Kidney epithelial cell (primary cell): ENCODE measurements around the gene KIRREL1. TPM values are rescaled to one million over a fixed set of nuclear protein-coding genes. Genes with fewer than 3 reads are reported as not detected.

Experiments used
- DNase-seq: peaks from one replicate; pipeline ENCODE4 v3.0.0-alpha.2; 2010; ENCODE audit warnings: low read depth
- H3K27me3 ChIP-seq: 2 replicates; pipeline ENCODE4 v1.6.0; 2011; ENCODE audit warnings: low read length; ENCODE audit not compliant: control insufficient read depth, insufficient read depth
- H3K36me3 ChIP-seq: 2 replicates; pipeline ENCODE4 v1.5.1; 2011; ENCODE audit warnings: low read length; ENCODE audit not compliant: control insufficient read depth, insufficient read depth
- H3K4me3 ChIP-seq: 2 replicates; pipeline ENCODE4 v1.5.1; 2011; ENCODE audit warnings: low read depth, mild to moderate bottlenecking, control low read depth, low read length
- total RNA-seq: library from RNA; depleted of rRNA; stranded (reverse); fragments of >200 nt; gene quantifications from 2 replicates; pipeline ENCODE4 v1.2.3, GENCODE V29; 2015
- TF ChIP-seq, protein P1 (sequence below): IDR thresholded peaks from 2 replicates; pipeline ENCODE4 v1.5.1; 2011; ENCODE audit warnings: mild to moderate bottlenecking, moderate library complexity, low read length, control low read depth, inconsistent platforms; ENCODE audit not compliant: insufficient read depth, poor library complexity, severe bottlenecking

Gene KIRREL1
- total RNA-seq, 1 donor from 2014 or later: 119 TPM

- no peak for DNase-seq
- H3K27me3 ChIP-seq: no peaks in the 10 kb centered on the region
- no peaks in the 10 kb centered on the region for H3K36me3 ChIP-seq
- TF ChIP-seq, protein P1, sequence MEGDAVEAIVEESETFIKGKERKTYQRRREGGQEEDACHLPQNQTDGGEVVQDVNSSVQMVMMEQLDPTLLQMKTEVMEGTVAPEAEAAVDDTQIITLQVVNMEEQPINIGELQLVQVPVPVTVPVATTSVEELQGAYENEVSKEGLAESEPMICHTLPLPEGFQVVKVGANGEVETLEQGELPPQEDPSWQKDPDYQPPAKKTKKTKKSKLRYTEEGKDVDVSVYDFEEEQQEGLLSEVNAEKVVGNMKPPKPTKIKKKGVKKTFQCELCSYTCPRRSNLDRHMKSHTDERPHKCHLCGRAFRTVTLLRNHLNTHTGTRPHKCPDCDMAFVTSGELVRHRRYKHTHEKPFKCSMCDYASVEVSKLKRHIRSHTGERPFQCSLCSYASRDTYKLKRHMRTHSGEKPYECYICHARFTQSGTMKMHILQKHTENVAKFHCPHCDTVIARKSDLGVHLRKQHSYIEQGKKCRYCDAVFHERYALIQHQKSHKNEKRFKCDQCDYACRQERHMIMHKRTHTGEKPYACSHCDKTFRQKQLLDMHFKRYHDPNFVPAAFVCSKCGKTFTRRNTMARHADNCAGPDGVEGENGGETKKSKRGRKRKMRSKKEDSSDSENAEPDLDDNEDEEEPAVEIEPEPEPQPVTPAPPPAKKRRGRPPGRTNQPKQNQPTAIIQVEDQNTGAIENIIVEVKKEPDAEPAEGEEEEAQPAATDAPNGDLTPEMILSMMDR: no peak
- no peak overlapping the region for H3K4me3 ChIP-seq
These were observed 112.1 kb downstream of the KIRREL1 start for GRCh38 chr1:158105352-158106095.

- Histone ChIP-seq H3K36me3 (no peaks in the 10 kb centered on the region), H3K27me3 (no peaks in the 10 kb centered on the region), H3K4me3 (no peak overlapping the region)
- DNase-seq: no peak
- TF ChIP-seq, protein P1: no peak
These were observed 114.5 kb downstream of the KIRREL1 start for GRCh38 chr1:158107916-158108315.

- H3K4me3 ChIP-seq: peak overlapping the region; percentile 42
- H3K27me3 ChIP-seq: no peaks in the 10 kb centered on the region
- H3K36me3 ChIP-seq: no peaks in the 10 kb centered on the region
- TF ChIP-seq, protein P1: no peak
- DNase-seq: no peak
These were observed 119.7 kb downstream of the KIRREL1 start for GRCh38 chr1:158112994-158113758.

DNA sequence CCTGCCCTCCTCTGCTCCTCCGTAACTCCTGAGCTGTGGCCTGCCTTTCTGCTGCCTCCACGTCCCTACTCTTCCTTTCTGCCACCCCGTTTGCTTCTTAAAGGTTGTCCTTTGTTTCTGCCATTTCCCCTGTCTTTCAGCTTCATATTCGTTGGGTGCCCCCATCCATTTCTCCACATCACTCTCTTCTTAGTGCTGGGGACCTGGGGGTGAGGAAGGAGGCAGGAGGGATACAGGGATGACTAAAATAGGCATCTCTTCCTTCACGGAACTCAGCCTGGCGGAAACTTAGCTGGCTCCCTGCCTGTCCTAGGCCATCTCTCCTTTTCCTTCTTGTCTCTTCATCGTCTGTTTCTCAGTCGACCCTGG lies 120.3 kb downstream of the KIRREL1 start:
- Histone ChIP-seq H3K36me3 (no peaks in the 10 kb centered on the region), H3K27me3 (no peaks in the 10 kb centered on the region), H3K4me3 (peak overlapping the region; percentile 42)
- TF ChIP-seq, protein P1: no peak
- no peak for DNase-seq

DNA sequence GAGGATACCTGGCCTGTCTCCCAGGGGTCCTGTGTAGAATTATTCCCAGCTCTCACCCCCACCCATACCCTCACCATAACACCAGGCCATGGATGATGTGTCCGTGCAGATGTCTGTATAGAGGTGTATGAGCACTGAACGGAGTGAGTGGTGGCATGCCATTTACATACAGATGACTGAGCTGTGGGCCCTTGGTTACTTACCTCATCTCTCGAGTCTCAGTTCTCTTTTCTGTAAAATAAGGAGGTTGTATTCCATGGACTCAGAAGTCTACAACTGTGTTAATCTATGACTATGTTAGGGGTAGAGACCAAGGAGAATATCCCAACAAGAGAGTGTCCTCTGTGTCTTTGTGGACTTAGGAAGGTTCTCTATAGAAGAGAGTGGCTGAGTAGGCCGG lies 121.7 kb downstream of the KIRREL1 start:
- TF ChIP-seq, protein P1: no peak
- no peak overlapping the region for H3K4me3 ChIP-seq
- H3K27me3 ChIP-seq: no peaks in the 10 kb centered on the region
- no peaks in the 10 kb centered on the region for H3K36me3 ChIP-seq
- DNase-seq: no peak
